Mesodermal cell (in vitro differentiated cells): ENCODE data around the gene CATSPER3.
"Not testable (repeated sequence)": the region's sequence is repeated elsewhere in the genome, so short reads cannot be mapped to it uniquely, and the experiment has no call there.

ENCODE experiments used
- H3K27ac ChIP-seq: 2 replicates; pipeline ENCODE4 v1.7.0; 2013; ENCODE audit warnings: mild to moderate bottlenecking, low read depth, low read length, moderate library complexity; ENCODE audit not compliant: severe bottlenecking
- H3K36me3 ChIP-seq: 2 replicates; pipeline ENCODE4 v1.7.1; 2013; ENCODE audit warnings: mild to moderate bottlenecking, low read length, moderate library complexity; ENCODE audit not compliant: control insufficient read depth, insufficient read depth
- H3K4me1 ChIP-seq: one replicate; pipeline ENCODE4 v1.7.1; 2013; ENCODE audit warnings: mild to moderate bottlenecking, low read length; ENCODE audit not compliant: insufficient read depth, control insufficient read depth, poor library complexity, severe bottlenecking
- H3K4me3 ChIP-seq: 2 replicates; pipeline ENCODE4 v1.7.0; 2013; ENCODE audit warnings: low read length, control low read depth, mild to moderate bottlenecking; ENCODE audit not compliant: insufficient read depth, poor library complexity, severe bottlenecking; ENCODE audit errors: extremely low read depth
- H3K9me3 ChIP-seq: 2 replicates; pipeline ENCODE4 v1.7.1; 2013; ENCODE audit warnings: mild to moderate bottlenecking, low read length, moderate library complexity; ENCODE audit not compliant: control insufficient read depth
- WGBS, 2 experiments: methylation state at CpG; one replicate each; pipeline ENCODE4 v1.1.5; 2013; ENCODE audit warnings: missing lambda C conversion rate in 2 of 2; ENCODE audit not compliant: insufficient coverage in 2 of 2; 5-methylcytosine and 5-hydroxymethylcytosine counted together

Gene CATSPER3

DNA sequence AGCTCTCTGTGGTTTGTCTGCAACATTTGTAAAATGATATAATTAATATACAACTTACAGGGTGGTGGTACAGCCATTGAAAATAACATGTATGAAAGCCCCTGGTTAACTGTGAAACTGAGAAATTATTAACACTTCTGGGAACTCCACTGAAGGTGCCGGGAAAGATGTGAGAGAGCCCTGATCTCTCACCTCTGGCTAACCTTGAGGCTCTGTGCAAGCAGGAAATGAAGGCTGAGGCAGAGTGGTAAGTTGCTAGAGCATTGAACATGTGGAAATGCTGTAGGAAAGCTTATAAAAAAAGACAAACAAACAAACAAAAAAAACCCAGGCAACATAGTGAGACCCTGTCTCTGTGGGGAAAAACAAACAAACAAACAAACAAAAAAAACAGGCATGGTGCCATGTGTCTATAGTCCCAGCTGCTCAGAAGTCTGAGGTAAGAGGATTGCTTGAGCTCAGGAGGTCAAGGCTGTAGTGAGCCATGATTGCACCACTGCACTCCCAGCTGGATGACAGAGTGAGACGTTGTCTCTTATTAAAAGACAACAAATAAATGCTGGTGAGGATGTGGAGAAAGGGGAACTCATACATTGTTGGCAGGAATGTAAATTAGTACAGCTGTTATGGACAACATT is 7.5 kb downstream of the CATSPER3 start:
- Histone ChIP-seq H3K9me3 (peaks cover 21% of the 10 kb centered on the region), H3K27ac (no peak overlapping the region), H3K36me3 (peaks cover 6% of the 10 kb centered on the region), H3K4me3 (no peak overlapping the region), H3K4me1 (no peaks in the 10 kb centered on the region)
- 100% methylated on average over 1 to 2 of the region's 2 CpGs for WGBS, 2 experiments

DNA sequence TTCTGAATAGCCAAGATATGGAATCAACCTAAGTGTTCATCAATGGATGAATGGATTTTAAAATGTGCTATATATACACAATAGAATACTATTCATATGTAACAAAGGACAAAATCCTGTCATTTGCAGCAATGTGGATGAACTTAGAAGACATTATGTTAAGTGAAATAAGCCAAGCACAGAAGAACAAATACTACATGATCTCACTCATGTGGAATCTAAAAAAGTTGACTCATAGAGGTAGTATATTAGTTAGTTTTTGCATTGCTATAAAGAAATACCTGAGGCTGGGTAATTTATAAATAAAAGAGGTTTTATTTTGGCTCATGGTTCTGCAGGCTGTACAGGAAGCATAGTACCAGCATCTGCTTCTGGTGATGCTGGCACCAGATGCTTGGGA is 8.1 kb downstream of the CATSPER3 start:
- Histone ChIP-seq H3K9me3 (peaks cover 21% of the 10 kb centered on the region), H3K36me3 (peaks cover 6% of the 10 kb centered on the region), H3K27ac (no peak overlapping the region), H3K4me1 (no peaks in the 10 kb centered on the region), H3K4me3 (no peak overlapping the region)

DNA sequence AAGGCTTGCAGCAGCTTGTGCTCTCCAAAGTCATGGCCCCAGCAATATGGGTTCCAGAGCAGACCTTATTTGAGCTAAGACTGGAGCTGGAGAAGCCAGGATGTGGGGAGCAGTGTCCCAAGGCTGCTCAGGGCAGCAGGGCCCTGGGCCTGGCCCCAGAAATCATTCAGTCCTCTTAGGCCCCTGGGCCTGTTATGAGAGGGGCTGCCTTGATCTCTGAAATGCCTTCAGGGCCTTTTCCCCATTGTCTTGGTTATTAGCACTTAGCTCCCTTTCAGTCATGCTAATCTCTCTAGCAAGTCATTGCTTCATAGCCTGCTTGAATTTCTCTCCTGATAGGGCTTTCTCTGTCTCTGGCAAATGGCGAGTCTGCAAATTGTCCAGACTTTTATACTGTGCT is 9.1 kb downstream of the CATSPER3 start:
- H3K4me1 ChIP-seq: no peaks in the 10 kb centered on the region
- no peak overlapping the region for H3K27ac ChIP-seq
- H3K4me3 ChIP-seq: no peak overlapping the region
- whole genome bisulfite sequencing, 2 experiments: 88 to 92% methylated on average over 1 of the region's 1 CpG
- H3K9me3 ChIP-seq: peaks cover 22% of the 10 kb centered on the region
- H3K36me3 ChIP-seq: peaks cover 6% of the 10 kb centered on the region

- 92 to 95% methylated on average over 3 of the region's 3 CpGs for WGBS, 2 experiments
- Histone ChIP-seq H3K4me1 (no peaks in the 10 kb centered on the region), H3K4me3 (no peak overlapping the region), H3K27ac (no peak overlapping the region), H3K36me3 (peaks cover 6% of the 10 kb centered on the region), H3K9me3 (peaks cover 27% of the 10 kb centered on the region)
Observed at GRCh38 chr5:134979416-134979815, 11.7 kb downstream of the CATSPER3 start.

DNA sequence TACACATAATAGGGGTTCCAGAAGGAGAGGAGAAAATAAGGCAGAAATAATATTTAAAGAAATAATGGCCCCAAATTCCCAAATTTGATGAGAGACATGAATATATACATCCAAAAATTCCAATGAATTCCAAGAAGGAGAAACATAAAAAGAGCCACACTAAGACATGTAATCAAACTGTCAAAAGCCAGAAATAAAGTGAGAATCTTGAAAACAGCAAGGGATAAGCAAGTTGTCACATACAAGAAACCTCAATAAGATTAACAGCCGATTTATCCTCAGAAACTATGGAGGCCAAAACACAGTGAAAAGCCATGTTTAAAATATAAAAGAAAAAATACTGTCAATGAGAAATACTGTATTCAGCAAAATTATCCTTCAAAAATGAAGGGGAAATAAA is 14.5 kb downstream of the CATSPER3 start:
- Histone ChIP-seq H3K9me3 (peaks cover 18% of the 10 kb centered on the region), H3K27ac (no peak overlapping the region), H3K4me3 (no peak overlapping the region), H3K4me1 (no peaks in the 10 kb centered on the region), H3K36me3 (no peaks in the 10 kb centered on the region)
- whole genome bisulfite sequencing, 2 experiments: no CpG with 5 or more reads among the region's 1 CpG

DNA sequence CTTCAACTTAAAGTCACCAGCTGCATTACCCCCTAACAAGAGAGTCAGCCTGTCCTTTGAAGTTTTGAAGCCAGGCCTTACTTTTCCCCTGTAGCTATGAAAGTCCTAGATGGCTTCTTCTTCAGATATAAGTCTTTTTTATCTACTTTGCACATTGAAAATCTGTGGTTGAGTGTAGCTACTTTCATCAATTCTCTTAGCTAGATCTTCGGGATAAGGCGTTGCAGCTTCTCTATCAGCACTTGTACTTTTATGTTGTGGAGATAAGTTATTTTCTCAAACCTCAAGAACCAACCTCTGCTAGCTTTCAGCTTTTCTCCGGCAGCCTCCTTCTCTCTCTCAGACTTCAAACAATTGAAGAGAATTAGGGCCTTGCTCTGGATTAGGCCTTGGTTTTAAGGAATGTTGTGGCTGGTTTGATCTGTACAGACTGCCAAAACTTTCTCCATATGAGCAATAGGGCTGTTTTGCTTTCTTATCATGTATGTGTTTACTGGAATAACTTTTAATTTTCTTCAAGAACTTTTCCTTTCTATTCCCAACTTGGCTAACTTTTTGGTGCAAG is 21.6 kb downstream of the CATSPER3 start:
- Histone ChIP-seq H3K9me3 (no peaks in the 10 kb centered on the region), H3K4me3 (no peak overlapping the region), H3K36me3 (no peaks in the 10 kb centered on the region), H3K4me1 (no peaks in the 10 kb centered on the region), H3K27ac (no peak overlapping the region)
- WGBS, 2 experiments: no CpG with 5 or more reads among the region's 3 CpGs

- not testable (repeated sequence) for H3K36me3 ChIP-seq, H3K4me3 ChIP-seq, H3K9me3 ChIP-seq, H3K4me1 ChIP-seq, H3K27ac ChIP-seq
- 32 to 47% methylated on average over 4 to 5 of the region's 5 CpGs for WGBS, 2 experiments
Observed at GRCh38 chr5:134990183-134990582, 22.5 kb downstream of the CATSPER3 start.

GRCh38 chr5:134992148-134992547 is 24.4 kb downstream of the CATSPER3 start:
- Histone ChIP-seq H3K4me1 (no peaks in the 10 kb centered on the region), H3K36me3 (no peaks in the 10 kb centered on the region), H3K9me3 (no peaks in the 10 kb centered on the region), H3K27ac (no peak overlapping the region), H3K4me3 (no peak overlapping the region)
- 93% methylated on average over 3 to 4 of the region's 5 CpGs for WGBS, 2 experiments

DNA sequence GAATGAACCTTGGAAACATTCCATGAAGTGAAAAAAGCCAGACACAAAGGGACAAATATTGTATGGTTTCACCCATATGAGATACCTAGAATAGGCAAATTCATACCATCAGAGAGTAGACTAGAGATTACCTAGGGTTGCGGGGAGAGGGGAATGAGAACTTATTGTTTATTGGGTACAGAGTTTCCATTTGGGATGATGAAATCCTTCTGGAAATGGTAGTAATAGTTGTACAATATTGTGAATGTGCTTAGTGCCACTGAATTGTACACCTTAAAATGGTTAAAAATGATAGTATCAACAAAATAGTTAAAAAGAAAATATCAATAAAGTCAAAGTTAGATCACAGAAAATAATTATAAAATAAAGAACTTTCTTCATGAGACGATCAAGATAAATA is 25.5 kb downstream of the CATSPER3 start:
- Histone ChIP-seq H3K9me3 (no peaks in the 10 kb centered on the region), H3K4me1 (no peaks in the 10 kb centered on the region), H3K4me3 (no peak overlapping the region), H3K36me3 (no peaks in the 10 kb centered on the region), H3K27ac (no peak overlapping the region)
- WGBS, 2 experiments: no CpG with 5 or more reads among the region's 2 CpGs

- no peak overlapping the region for H3K27ac ChIP-seq
- 80 to 86% methylated on average over 2 of the region's 2 CpGs for WGBS, 2 experiments
- no peaks in the 10 kb centered on the region for H3K9me3 ChIP-seq
- H3K36me3 ChIP-seq: no peaks in the 10 kb centered on the region
- no peak overlapping the region for H3K4me3 ChIP-seq
- no peaks in the 10 kb centered on the region for H3K4me1 ChIP-seq
Observed at GRCh38 chr5:134994560-134995156, 27.0 kb downstream of the CATSPER3 start.

GRCh38 chr5:134995850-134996402 is 28.2 kb downstream of the CATSPER3 start:
- Histone ChIP-seq H3K36me3 (no peaks in the 10 kb centered on the region), H3K9me3 (no peaks in the 10 kb centered on the region)
- 94 to 95% methylated on average over 8 of the region's 8 CpGs for WGBS, 2 experiments

More at GRCh38 chr5:134995850-134996402, 28.2 kb downstream of the CATSPER3 start:
- Histone ChIP-seq H3K4me3 (no peak overlapping the region), H3K27ac (no peak overlapping the region), H3K4me1 (no peaks in the 10 kb centered on the region)
